HG02610 (cell line): ENCODE measurements around the gene DDX23.
"Not testable (repeated sequence)": the region's sequence is repeated elsewhere in the genome, so short reads cannot be mapped to it uniquely, and the experiment has no call there.

Experiments
- ATAC-seq: cut with Tn5 transposase; IDR thresholded peaks from one replicate; pipeline ENCODE4 v1.9.1; 2021; ENCODE audit warnings: mild to moderate bottlenecking, moderate library complexity; ENCODE audit not compliant: unreplicated experiment

Gene DDX23

DNA sequence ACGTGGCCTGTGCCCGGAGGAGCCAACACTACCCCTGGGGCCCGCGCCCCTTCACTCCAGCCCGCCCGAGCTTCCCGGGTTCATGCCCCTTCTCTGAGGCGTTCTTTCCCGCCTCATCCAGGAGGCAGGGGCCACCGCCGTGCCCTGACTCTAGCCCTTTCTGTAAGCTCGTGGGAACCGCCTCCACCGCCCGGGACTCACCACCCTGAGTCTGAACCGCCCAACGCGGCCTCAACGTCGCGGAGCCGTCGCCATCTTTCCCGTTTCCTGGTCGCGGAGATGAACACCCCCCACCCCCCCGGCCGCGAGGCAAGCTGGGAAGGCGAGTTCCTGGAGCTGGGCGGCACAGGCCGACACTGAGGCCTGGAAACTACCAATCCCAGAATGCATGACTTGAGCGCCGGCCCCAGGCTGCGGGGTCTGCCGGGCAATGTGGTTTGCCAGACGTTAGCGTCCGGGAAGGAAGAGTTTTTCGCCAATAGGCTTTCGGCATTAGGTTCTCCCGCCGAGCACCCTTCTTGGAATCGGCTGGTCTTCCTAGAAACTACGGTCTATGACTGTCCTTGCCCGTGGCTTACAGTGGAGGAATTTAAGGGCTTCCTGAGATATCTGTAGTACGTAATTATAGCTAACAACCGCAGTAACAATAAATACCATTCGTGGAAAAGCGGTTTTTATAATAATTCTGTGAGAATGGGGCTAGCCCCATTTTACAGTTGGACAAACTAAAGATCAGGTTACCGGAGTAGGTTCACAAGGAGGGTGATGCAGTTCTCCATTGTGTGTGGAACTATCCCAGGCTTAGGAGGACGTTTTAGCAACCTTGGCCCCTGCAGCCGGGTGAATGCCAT, at the start of gene DDX23:
DDX23 (minus strand) TSS at position 281 of the 851 bp plus-strand sequence. CDS start 6,381 bp downstream, outside the sequence.
- peak; percentile 92 for ATAC-seq

- ATAC-seq, result peak; percentile 51
Measured at GRCh38 chr12:48901278-48901677, 49.3 kb upstream of the DDX23 start.

DNA sequence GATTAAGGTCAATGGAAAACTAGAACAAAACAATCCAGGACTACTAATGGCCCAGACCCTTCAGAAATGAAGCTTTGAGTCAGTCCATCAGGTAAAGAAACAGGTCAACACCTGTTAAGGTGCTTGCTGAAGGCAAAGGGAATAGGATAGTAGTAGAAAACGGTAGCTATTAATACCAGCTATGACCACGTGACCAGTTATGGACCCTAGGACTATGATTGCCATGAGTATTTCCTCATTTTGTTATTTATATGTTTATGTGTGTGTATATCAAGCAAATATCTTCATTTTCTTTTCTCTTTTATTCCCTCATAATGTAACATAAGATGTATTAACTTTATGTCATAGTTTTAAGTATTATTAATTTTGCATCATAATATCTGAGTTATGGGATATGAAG, 47.7 kb upstream of the DDX23 start:
- ATAC-seq, result no peak

- no peak for ATAC-seq
Measured at GRCh38 chr12:48894271-48894670, 42.3 kb upstream of the DDX23 start.

DNA sequence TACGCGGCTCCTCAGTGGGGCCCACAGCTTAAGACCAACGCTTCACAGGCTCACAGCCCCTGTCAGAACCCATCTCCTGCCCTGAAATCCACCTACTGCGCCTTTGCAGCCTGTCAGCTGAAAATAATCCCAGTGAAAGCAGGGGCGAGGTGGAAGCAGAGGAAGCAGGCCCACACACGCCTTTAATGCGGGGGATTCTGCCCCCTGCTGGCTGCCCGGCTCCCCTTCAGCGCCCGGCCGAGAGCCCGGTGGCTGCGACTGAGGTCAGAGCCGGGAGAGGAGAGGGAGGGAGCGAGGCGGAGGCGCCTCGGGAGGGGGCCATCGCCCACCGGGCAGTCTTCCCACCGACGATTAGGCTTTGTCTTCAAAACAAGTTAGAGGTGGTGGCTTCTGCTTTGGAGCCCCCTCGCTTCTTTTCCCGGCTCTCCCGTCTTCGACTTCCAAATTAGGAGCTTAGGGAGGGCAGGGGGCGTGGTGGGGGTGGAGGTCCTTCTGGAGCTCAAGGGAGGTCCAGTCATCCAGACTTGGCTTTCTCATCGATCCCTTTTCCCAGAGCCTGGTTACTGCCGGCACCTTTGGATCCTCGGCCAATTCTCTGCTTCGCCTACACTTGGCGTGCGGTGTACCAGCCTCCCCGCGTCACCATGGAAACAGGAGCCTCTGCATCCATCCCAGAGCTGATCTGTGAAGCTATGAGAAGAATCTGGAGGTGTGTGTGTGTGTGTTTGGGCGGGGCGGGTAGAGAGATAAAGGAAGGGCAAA, 38.9 kb upstream of the DDX23 start:
- peak; percentile 75 for ATAC-seq

- ATAC-seq, result no peak
Measured at GRCh38 chr12:48889679-48890078, 37.7 kb upstream of the DDX23 start.

DNA sequence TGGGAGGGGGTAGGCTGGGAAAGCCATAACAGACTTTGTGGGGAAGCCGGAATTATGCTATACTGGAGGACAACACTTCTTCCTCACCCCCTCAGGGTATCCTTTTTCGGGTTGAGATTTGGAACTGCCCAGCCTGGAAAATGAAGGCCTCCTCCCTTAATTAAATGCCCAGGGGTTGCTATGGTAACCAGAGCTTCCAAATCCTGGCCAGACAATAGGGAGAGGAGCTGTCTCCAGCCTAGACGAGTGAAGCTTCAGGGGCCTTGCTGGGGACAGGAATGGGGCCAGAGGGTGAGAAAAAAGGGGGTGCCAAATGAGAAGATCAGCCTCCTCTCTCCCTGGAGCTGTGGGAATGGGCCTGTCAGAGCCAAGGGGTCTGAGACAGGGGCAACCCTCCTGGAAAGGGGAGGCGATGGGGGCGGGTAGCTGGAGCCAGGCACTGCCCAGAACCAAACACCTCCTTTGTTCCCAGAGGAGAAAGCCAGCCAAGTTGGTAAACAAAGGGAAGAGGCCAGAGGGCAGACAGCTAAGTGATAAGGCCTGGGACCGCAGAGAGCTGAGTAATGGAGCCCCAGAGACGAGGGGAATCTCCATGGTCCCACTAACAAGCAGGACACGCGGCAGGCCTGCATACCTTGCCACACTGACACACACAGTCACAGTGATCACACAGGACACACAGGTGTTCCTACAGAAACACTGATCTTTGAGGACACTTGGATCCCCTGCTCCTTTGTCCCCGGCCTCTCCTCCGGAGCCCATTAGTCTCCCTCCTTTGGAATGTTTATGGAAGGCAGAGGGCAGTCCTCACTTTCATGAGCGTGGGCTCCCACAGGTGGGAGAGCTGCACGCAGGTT, 31.6 kb upstream of the DDX23 start:
- no peak for ATAC-seq

DNA sequence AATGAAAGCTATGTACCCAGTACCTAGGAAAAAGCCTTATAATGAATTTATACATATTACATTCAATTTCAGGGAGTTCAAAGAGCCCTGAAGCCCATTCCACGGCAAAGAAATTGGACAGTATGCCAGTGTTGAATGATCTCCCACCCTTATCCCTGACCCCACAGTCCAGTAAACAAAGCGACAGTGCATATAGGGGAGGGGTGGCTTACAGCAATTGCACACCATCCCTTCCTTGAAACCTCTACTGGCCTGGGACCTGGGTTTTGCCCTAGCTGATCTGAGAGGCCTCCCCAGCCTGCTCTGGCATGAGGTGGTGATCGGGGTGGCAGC, 31.0 kb upstream of the DDX23 start:
- ATAC-seq, result no peak

DNA sequence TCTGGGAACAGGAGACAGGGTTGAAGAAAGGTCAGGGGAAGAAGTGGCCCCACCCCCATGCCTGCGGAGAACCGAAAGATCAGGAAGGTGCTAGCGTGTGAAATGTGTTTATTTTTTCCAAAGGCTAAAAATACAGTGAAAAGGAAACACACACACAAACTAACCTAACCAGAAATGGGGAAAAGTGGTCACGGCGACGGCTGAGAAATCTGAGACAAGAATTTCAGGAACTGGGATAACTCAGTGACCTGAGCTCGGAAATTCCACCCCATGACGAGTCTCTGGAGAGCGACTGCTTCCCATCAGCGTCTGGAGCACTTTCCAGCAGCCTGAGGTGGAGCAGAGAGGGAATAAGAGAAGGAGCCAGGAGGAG, 30.3 kb upstream of the DDX23 start:
- ATAC-seq, result no peak

DNA sequence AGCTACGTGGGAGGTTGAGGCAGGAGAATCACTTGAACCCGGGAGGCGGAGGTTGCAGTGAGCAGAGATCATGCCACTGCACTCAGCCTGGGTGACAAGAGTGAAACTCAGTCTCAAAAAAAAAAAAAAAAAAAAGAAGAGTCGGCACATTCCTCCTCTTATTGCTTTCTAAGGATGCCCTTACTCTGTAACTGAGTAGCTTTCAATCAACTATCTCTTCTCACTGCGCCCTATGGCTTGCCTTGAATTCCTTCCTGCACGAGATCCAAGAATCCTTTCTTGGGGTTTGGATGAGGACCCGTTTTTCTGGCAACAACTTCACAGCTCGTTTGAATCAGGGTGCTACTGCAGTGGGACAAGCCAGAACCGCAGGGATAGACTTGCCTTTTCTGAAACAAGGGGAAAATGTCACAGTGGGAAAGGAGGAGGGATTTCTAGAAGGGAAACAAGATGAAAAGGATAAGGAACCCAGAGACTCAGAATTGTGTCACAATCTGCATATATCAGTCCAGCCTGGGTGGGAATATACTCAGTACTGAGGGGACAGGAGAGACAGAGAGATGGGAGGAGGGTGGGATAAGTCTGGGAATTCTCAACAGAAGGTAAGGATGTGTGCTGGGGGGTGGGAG, 29.8 kb upstream of the DDX23 start:
- no peak for ATAC-seq

DNA sequence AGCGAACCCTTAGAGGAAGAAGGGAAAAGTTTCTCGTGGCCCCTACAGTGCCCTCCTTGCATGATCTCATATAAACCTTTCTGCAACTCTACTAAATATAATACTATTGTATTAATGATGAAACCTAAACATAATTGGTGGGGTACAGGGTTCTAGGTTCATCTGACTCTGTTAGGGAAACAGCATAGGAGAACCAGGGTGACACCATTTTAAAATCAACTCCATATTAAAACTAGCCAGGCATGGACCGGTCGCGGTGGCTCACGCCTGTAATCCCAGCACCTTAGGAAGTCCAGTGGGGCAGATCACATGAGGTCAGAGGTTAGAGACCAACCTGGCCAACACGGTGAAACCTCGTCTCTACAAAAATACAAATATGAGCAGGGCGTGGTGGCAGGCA, 28.7 kb upstream of the DDX23 start:
- ATAC-seq, result no peak

GRCh38 chr12:48878548-48878947, 26.6 kb upstream of the DDX23 start:
- no peak for ATAC-seq

GRCh38 chr12:48875944-48876515, 24.1 kb upstream of the DDX23 start:
- no peak for ATAC-seq

GRCh38 chr12:48873534-48873933, 21.6 kb upstream of the DDX23 start:
- ATAC-seq, result not testable (repeated sequence)

DNA sequence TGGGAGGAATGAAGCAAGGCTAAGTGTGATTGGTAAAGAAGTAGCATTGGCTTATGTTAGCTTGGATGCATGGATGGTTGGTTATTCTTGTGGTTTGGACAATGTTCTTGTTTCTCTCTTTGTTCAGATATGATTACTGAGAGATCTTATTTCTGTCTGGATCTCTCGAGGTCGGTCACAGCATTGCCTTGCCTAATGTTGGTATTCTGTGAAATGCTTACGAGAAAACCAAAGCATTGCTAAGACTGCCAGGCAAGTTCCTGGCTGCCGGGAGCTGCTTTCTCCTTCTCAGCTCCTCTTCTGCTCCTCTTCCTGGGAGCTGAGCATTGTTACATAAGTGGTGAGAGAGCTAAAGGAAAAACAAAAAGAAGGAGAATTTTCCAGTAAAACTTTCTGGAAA, 21.1 kb upstream of the DDX23 start:
- ATAC-seq, result no peak

DNA sequence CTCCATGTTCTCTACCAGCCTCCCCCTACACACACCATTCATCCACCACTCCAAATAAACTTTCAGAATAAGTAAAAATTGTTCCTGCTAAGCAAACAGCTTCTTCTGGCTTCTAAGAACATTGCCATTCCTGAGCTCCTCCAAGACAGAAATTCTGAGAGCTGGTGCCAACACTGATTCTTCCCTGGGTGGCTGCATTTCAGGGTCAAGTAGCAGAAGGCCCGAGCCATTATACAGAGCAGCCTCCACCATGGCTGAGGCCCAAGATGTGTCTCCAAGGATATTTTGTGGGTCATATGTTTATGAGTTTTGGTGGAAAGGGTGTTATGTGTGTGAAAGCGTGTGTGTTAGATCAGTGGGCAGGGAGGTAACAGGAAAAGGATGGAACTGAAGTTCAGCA, 17.2 kb upstream of the DDX23 start:
- no peak for ATAC-seq

DNA sequence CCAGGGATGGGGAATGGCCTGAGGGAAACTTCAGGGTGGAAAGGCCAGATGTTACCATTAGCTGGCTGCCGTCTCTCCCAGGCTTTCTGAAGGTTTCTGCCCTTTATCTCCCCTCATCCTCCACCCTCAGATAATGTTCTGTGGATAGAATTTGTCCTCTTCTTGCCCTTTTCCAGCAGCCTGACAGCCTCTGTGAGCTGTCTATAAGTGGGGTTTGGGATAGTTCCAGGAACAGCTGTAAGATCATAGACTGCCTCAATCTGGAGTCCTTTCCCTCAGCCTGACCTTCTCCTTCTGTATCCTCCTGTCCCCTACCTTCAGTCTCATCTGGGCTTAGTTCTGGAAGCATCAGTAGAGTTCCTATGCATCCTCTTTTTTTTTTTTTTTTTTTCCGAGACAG, 16.5 kb upstream of the DDX23 start:
- no peak for ATAC-seq

DNA sequence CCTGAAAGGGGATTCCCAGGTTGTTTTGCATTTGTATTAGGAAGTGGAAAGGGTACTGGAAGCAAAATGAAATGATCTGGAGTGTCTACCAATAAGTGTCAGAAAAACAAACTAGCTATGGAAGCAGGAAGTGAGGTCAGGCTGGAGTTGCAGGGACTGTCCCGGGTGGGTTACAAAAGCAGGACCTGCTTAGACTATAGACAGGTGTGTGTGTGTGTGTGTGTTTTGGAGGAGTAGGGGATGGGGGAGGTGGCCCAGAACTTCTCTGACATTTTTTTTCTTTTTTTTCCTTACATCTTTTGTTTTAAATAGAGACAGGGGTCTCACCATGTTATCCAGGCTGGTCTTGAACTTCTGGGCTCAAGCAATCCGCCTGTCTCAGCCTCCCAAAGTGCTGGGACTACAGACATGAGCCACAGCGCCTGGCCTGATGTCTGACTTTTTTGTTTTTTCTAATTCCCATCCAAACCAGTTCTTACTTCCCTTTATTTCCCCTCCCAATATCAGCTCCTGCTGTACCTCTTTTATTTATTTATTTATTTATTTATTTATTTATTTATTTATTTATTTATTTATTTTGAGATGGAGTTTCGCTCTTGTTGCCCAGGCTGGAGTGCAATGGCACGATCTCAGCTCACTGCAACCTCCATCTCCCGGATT, 14.2 kb upstream of the DDX23 start:
- ATAC-seq, result no peak

DNA sequence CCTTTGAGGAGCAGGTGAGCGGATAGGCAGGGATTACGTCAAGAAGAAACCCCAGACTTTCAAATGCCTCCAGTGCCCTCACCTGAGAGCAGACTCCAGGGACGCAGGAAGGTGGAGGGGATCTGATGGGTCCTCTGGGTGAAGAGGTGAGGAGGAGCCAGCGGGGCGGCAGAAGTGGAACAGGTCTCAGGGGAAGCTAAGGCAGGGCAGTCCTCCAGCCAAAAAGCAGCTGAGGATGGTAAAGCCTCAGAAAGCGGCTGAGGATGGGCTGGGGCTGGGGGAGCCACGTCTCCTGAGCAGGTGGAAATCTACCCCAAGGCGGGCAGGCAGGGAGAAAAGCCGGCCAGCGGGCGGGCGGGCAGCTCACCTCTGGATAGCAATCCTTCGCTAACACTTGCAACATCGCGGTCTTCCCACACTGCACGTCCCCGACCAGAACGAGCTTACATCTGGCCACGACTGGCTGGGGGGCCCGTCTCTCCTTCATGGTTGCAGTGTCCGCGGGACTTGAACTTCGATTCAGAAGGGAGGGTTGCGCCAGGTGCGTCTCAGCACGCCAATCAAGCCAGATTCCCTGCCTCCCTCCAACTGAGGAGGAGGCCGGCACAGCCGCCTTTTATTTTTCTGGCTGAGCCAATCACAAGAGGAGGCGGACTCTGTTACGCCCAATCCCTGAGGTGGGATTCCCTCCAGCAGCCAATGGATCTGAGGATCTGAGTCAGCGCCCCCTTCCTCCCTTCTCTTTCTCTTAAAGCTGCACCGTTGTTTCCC, 13.5 kb upstream of the DDX23 start, which contains the start of gene RND1:
RND1 (minus strand) TSS at position 590 of the 771 bp plus-strand sequence; CDS start at position 487, 103 bp downstream.
- peak; percentile 95 for ATAC-seq
